NCI-H187 (cell line): ENCODE data around the gene TSHZ2.

Experiments
- DNase-seq, 2 experiments: peaks; one replicate each; lab custom pipeline; 2025; lab: John Stamatoyannopoulos, UW

The TSHZ2 gene

DNA sequence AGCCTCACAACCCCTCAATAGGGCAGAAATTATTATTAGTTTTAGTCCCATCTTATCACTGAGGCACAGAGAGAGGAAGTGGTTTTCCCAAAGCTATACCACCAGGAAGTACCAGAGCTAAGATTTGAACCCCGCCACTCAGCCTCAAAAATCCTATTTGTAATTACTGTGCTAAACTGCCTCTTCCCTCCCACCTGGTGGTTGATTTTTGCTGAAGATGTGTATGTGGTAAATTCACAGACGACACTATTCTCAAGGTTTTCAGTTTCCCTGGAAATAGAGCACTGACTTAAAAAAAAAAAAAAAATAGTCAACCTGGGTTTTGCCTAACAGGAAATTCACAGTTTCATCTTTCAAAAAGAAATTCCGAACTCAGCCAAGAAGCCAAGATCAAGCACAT is 57.9 kb downstream of the TSHZ2 start:
- DNase-seq, result no peak

DNA sequence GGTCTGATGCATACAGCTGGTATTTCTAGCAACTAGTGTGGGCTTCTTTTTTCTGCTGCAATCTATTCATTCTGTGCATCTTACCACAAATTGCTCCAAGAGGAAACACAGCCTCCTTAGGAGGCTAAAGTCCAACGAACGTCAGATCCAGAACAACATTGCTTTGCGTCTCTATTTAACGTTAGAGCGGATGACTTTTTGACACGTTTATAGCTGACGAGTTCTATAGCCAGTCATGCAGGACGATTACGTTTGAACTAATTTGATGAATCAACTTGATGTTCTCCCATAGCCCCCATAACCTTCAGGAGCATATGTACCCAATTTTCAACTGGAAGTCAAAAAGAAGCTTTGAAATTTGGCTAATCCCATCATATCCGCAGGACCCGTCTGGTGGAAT is 59.9 kb downstream of the TSHZ2 start:
- DNase-seq, result no peak

GRCh38 chr20:53032478-53032932 is 60.3 kb downstream of the TSHZ2 start:
- no peak for DNase-seq

DNA sequence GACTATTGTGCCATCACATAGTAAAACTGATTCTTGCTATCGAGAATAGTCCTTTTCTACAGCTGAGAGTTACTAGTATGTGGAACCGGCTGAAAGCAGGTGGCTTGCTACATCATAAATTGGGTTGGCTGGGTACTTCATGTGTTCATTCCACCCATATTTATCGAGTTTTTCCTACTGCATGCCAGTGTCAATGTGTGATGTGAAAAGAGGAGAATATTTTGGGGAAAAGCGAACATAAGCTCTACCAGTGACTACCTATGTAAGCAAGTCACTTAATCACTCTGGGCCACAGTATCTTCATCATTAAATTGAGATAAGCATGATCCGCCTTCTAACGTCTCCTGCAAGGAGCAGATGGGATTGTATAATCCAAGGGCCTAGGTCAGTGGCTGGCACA is 61.0 kb downstream of the TSHZ2 start:
- no peak for DNase-seq

- no peak for DNase-seq
Measured at GRCh38 chr20:53034899-53035298, 62.7 kb downstream of the TSHZ2 start.

GRCh38 chr20:53036992-53037391 is 64.8 kb downstream of the TSHZ2 start:
- DNase-seq, result no peak

DNA sequence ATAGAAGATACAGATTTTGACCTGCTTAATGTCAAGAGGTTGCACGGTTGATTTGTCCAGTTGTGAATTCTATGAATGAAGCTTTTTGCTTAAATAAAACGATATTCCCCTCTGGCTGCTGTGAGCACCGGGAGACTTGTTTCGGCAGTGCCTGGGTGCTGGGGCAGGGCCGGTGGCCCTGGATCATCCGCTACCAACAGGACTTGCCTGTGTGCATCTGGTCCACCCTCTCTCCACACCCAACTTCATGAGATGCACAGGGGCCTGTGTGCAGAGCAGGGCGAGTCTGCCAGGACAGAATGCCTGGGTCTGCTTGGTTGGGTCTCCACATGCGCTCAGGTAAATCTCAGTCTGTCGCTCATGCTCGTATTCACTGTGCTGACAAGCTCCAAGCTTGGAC is 65.5 kb downstream of the TSHZ2 start:
- DNase-seq, result no peak

GRCh38 chr20:53038299-53038698 is 66.1 kb downstream of the TSHZ2 start:
- DNase-seq, result no peak

- DNase-seq, result no peak
Measured at GRCh38 chr20:53040693-53041589, 68.8 kb downstream of the TSHZ2 start.

DNA sequence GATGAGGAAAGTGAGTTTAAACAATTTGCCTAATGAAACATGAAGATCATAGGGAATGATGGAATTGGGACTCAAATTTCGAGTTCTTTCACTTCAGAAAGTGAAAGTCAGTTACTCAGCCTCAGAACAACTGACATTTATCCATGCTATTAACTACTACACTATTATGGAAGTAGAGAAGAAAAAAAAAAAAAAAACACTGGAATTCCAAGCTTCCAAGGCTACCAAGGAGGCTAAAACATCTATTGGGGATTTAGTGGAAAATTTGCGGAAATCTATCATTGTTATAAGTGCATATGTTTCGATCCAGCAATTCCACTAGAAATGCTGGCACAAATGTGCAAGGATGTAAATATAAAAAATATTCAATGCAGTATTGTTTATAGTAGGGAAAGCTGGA is 70.4 kb downstream of the TSHZ2 start:
- DNase-seq, result no peak

DNA sequence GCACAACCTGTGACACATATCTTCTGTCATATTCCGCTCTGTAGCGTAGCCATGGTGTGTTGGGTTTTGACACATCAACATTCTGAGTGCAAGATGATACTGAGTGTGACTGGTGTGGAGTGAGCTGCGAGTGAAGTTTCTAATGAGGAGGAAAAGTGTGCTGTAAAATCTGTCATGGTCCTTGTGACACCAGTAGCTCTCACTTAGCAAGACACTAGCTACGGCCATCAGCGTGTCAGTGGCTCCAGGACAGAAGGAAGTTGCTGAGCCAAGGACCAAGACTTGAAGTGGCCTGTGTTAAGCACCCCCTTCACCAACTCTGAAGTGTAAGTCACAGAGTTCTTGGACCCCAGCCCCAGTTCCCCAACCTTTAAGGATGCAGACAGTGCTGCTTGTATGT is 72.1 kb downstream of the TSHZ2 start:
- no peak for DNase-seq

- DNase-seq, result no peak
Measured at GRCh38 chr20:53045941-53046340, 73.8 kb downstream of the TSHZ2 start.

DNA sequence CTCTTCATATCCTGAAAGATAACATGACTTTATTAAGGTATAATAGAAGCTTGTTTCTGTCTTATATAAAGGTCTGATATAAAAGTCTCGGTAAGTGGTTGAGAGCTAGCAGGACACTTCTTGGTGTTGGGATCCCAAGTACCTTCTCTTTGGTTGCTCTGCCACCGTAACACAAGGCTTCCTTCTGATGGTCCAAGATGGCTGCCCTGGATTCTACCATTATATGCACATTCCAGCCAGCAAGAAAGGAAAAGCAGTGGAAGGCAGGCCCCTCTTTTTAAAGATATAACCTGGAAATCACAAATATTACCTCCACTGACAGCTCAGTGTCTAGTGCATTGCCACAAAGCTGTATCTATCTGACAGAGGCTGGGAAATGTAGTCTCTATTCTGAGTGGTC is 75.0 kb downstream of the TSHZ2 start:
- no peak for DNase-seq

GRCh38 chr20:53048387-53048786 is 76.2 kb downstream of the TSHZ2 start:
- no peak for DNase-seq

DNA sequence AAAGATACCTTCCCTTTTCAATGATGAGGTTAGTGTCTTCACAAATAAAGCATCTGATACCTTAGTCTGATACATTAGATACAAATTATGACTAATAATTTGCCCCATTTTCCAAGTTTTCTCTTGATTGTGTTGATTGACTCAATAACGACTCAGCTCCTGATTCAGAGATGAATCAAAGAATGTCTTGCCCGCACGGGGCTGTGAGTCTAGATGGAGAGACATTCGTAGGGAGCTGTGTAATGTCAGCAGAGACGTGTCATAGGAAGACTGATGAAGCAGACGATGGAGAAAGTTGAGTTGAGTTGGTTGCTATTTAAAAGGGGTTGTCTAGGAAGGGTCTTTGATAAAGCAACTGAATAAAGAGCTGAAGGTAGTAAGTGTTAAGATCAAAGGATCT is 78.2 kb downstream of the TSHZ2 start:
- DNase-seq, result no peak

- no peak for DNase-seq
Measured at GRCh38 chr20:53052380-53052779, 80.2 kb downstream of the TSHZ2 start.

DNA sequence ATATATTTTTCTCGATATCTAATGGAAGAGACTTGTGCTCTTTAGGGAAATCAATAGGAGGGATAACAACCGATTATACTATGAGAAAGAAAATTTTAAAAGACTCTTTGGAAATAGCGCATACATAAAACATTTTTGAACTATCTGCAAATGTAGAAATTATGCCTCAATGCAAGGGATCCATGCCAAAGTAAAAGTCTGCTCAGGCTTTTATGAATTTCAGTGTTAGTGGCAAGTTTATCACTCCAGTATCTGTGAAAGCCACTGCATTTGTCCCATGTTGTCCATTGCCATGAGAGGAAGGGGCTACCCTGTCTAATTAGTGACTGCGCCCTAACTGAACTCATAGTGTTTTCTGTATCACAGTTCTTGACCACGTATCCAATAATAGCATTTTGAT is 81.4 kb downstream of the TSHZ2 start:
- DNase-seq, result no peak

GRCh38 chr20:53055367-53056067 is 83.4 kb downstream of the TSHZ2 start:
- DNase-seq, result no peak

- DNase-seq, result no peak
Measured at GRCh38 chr20:53057579-53057978, 85.4 kb downstream of the TSHZ2 start.

DNA sequence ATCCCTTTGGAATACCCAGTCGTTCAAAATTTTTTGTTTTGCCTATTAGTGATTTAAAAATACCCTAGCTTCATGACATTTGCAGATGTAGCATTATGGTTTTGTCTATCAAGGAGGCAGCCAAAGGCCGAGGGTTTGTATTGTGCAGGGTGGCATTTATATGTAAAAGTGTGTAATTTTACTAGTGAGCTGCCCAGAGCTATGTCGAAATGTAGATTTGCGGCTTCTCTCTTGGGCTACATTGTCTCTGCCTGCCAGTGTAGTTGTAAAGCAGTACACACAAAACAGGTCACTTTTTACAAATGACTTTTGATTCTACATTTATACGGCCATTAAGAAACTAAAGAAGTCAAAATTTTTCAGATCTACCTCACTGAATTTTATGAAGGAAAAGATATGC is 87.7 kb downstream of the TSHZ2 start:
- no peak for DNase-seq

DNA sequence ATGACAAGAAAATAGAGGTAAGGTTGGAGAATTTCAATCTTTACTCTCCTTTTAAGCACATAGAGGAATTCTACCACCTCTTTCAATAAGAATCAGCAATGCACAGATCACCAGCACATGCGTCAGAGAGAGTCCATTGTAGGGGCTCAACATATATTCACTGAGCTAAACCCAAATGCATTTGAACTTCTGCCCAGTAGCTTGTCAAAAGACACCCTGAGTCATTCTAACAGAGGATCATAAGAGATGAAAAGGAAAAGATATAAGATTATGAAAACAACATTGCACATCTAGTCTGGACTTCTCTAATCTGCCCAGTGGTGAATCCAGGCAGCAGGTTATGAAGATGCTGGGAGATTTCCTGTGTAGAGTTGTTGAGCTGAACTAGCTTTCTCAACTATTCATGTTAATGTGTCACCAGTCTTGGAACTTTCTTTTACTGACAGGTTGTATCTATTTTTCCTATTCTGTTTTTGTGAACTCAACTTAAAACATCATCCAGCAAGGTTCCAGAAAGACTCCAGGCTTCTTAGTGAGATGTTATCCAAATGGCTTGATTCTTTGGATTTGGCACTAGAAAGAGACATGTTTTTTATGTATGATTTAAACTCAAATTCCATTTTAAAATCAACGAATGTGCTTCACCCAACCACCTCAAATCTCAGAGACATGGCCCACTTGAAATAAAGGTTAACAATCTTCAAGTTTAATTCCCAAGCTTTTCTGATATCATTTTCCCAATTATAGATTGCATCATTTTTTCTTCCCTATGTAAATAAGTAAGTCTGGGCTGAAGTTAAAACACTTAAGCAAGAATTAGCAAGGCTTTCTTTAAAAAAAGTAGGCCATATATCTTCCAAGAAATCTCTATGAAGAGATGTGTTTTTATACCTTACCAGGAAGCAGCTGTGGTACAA is 89.3 kb downstream of the TSHZ2 start:
- no peak for DNase-seq

DNA sequence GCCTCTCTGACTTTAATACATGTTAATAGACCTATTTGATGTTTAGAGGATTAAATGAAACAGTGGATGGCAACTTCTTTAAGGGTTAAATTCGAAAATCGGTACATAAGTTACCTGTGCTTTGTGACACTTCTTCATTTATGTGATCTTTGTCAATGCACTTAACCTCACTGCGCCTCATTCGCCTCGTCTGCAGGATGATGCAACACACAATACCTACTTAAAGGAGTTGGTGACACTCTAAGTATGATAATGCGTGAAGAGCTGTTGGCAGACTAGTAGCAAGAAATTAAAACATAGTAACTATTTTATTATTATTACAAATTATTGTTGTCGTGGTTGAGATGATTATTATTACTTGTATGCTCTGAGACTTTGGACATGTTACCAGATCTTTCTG is 92.8 kb downstream of the TSHZ2 start:
- no peak for DNase-seq
